ENCODE data around the gene OR1A1. TPM values are rescaled to one million over a fixed set of nuclear protein-coding genes. Genes with fewer than 3 reads are reported as not detected.
"Not testable (repeated sequence)": the region's sequence is repeated elsewhere in the genome, so short reads cannot be mapped to it uniquely, and the experiment has no call there.

OR1A1 gene
- polyA plus RNA-seq, 2 of the 4 experiments (the other 2 are of a cell fraction), result not detected

DNA sequence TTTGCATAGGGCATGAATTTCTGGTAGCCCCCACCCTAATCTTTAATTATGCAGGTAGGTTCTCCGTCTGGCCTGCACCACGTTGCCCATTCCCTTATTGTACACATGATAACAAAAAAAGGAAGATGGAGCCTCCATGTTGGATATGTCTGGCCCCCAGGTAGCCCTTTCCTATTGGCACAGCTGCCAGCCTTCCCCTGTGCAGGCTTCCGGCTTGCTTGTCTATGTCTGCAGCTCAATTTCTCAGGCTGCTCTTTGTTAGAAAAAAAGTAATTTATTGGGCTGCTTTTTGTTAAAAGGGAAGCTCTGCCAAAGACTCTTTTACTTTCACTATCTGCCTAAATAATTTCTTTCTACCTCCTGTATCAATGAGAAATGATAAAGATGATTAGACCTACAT, 5.5 kb downstream of the OR1A1 start:
- ChIA-PET POLR2A (no interaction called here), CTCF (interaction anchor here (1.5 kb wide), 1 partner anchor 40 kb away, joined by 3 read pairs; no protein-coding TSS in a partner anchor)
- no peaks in the 10 kb centered on the region for H3K4me1 ChIP-seq
- WGBS (ENCODE audit: missing lambda C conversion rate), result 2% methylated on average over 3 of the region's 3 CpGs
- no peak overlapping the region for H3K4me3 ChIP-seq
- ATAC-seq (no peak), DNase-seq (ENCODE audit: low read depth in 1 of 2, low spot score in 1 of 2) (no peak), FAIRE-seq (no peak)
- H3K4me2 ChIP-seq, result no peak overlapping the region
- H3K27ac ChIP-seq, result no peak overlapping the region
- TF ChIP-seq BCL3 (IDR thresholded peaks at IDR 0.05) (no peak), SMC3 (IDR thresholded peaks at IDR 0.05) (no peak), ZC3H11A (IDR thresholded peaks at IDR 0.05) (no peak), FOSB (CRISPR knock-in tag; IDR thresholded peaks at IDR 0.05) (no peak), FOSL2 (IDR thresholded peaks at IDR 0.05) (no peak), FOSL2 (CRISPR knock-in tag; IDR thresholded peaks at IDR 0.05) (no peak), HEYL (CRISPR knock-in tag; IDR thresholded peaks at IDR 0.05) (no peak), TP53 (CRISPR knock-in tag; IDR thresholded peaks at IDR 0.05) (no peak), REST (IDR thresholded peaks at IDR 0.05) (no peak), BHLHE40 (IDR thresholded peaks at IDR 0.05; ENCODE audit: low read depth, low read length) (no peak), NPAS2 (CRISPR knock-in tag; IDR thresholded peaks at IDR 0.05; ENCODE audit: borderline replicate concordance) (no peak), E2F6 (IDR thresholded peaks at IDR 0.05; ENCODE audit: borderline replicate concordance, low read depth) (no peak), EP300 (IDR thresholded peaks at IDR 0.05) (no peak)
- TF ChIP-seq, protein P1, sequence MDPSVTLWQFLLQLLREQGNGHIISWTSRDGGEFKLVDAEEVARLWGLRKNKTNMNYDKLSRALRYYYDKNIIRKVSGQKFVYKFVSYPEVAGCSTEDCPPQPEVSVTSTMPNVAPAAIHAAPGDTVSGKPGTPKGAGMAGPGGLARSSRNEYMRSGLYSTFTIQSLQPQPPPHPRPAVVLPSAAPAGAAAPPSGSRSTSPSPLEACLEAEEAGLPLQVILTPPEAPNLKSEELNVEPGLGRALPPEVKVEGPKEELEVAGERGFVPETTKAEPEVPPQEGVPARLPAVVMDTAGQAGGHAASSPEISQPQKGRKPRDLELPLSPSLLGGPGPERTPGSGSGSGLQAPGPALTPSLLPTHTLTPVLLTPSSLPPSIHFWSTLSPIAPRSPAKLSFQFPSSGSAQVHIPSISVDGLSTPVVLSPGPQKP (IDR thresholded peaks at IDR 0.05; ENCODE audit: low read depth, low read length), result no peak
- TF ChIP-seq, protein P2, sequence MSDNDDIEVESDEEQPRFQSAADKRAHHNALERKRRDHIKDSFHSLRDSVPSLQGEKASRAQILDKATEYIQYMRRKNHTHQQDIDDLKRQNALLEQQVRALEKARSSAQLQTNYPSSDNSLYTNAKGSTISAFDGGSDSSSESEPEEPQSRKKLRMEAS (IDR thresholded peaks at IDR 0.05), result no peak
- H3K9me3 ChIP-seq, result no peaks in the 10 kb centered on the region

GRCh38 chr17:3213587-3213986, 6.1 kb downstream of the OR1A1 start:
- Histone ChIP-seq H3K4me2 (no peak overlapping the region), H3K4me3 (no peak overlapping the region), H3K4me1 (no peaks in the 10 kb centered on the region), H3K9me3 (no peaks in the 10 kb centered on the region), H3K27ac (no peak overlapping the region)
- CTCF ChIA-PET, result interaction anchor here (1.5 kb wide), 1 partner anchor 40 kb away, joined by 3 read pairs; no protein-coding TSS in a partner anchor
- DNase-seq (ENCODE audit: low read depth in 1 of 2, low spot score in 1 of 2), result peak in 1 of 2 experiments; percentile 25
- no peak for FAIRE-seq
- peak in 1 of 2 experiments; percentile 64; a peak in 3 of 6 replicates for ATAC-seq
- POLR2A ChIA-PET, result no interaction called here
- 4% methylated on average over 6 of the region's 6 CpGs for WGBS (ENCODE audit: missing lambda C conversion rate)
- TF ChIP-seq ZC3H11A (IDR thresholded peaks at IDR 0.05) (no peak), EHMT2 (IDR thresholded peaks at IDR 0.05; ENCODE audit: low read depth) (no peak), USF2 (IDR thresholded peaks at IDR 0.05) (peak; percentile 71)
- TF ChIP-seq, protein P3, sequence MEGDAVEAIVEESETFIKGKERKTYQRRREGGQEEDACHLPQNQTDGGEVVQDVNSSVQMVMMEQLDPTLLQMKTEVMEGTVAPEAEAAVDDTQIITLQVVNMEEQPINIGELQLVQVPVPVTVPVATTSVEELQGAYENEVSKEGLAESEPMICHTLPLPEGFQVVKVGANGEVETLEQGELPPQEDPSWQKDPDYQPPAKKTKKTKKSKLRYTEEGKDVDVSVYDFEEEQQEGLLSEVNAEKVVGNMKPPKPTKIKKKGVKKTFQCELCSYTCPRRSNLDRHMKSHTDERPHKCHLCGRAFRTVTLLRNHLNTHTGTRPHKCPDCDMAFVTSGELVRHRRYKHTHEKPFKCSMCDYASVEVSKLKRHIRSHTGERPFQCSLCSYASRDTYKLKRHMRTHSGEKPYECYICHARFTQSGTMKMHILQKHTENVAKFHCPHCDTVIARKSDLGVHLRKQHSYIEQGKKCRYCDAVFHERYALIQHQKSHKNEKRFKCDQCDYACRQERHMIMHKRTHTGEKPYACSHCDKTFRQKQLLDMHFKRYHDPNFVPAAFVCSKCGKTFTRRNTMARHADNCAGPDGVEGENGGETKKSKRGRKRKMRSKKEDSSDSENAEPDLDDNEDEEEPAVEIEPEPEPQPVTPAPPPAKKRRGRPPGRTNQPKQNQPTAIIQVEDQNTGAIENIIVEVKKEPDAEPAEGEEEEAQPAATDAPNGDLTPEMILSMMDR (IDR thresholded peaks at IDR 0.05), result no peak

DNA sequence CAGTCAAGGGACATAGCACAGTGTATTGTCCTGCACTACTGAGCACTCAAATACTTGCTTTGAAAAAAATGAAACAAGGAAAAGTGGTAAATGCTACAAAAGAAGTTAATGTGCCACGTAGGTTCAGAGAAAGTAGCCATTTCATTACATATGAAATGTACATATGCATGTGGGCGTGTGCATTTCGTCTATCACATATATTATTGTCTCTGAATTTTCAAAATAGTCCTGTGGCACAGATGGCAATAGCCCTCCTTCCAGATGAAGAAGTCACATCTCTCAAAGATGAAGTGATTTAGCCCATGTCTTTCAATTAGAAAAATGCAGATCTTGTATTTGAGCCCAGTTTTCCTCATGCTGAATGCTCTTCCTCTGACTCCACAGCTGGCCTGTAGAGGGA, 12.5 kb downstream of the OR1A1 start:
- H3K4me2 ChIP-seq; H3K27ac ChIP-seq; DNase-seq (ENCODE audit: low read depth in 1 of 2, low spot score in 1 of 2); POLR2A ChIA-PET; ATAC-seq; H3K9me3 ChIP-seq; H3K4me3 ChIP-seq; H3K4me1 ChIP-seq; FAIRE-seq: not testable (repeated sequence)
- CTCF ChIA-PET, result interaction anchor here (0.6 kb wide), 1 partner anchor 518 kb away, joined by 4 read pairs; no protein-coding TSS in a partner anchor
- 0% methylated on average over 3 of the region's 3 CpGs for WGBS (ENCODE audit: missing lambda C conversion rate)
